Caco-2 (cell line): ENCODE data around the gene C5AR1. TPM values are rescaled to one million over a fixed set of nuclear protein-coding genes. Genes with fewer than 3 reads are reported as not detected.

Source experiments
- BruUV-seq: library from RNA; stranded (reverse); fragments of 400-500 nt; replicated peaks from 2 replicates; lab custom pipeline; 2021; lab: Mats Ljungman, UMichigan
- CTCF ChIA-PET: fragments of 300-600 bp; sonication (Branson Sonifier 250); formaldehyde crosslinking; loops from one replicate; lab custom pipeline; 2022; ENCODE audit warnings: antibody characterized with exemption; lab: Charles Lee
- POLR2A ChIA-PET: fragments of 300-600 bp; sonication (Branson Sonifier 250); formaldehyde crosslinking; loops from one replicate; lab custom pipeline; 2022; ENCODE audit warnings: antibody characterized with exemption; lab: Charles Lee
- DNase-seq, 2 experiments: peaks; one replicate each; pipeline versions ENCODE4 v3.0.0 to v3.0.0-alpha.2; 2020 to 2022
- H3K27me3 ChIP-seq: replicated peaks from 2 replicates; pipeline ENCODE4 v1.6.0; 2011; ENCODE audit warnings: low read length; ENCODE audit not compliant: control insufficient read depth, insufficient read depth
- H3K36me3 ChIP-seq: 2 replicates; pipeline ENCODE4 v1.5.1; 2011; ENCODE audit warnings: low read length; ENCODE audit not compliant: control insufficient read depth, insufficient read depth
- H3K4me1 ChIP-seq: fragments of 250-450 bp; sonication (Bioruptor Pico); 2 replicates; pipeline ENCODE4 v1.5.1; 2020; ENCODE audit warnings: mild to moderate bottlenecking
- H3K4me3 ChIP-seq: 2 replicates; pipeline ENCODE4 v1.5.1; 2011; ENCODE audit warnings: low read depth, mild to moderate bottlenecking, control low read depth, low read length
- H3K9me3 ChIP-seq: fragments of 250-450 bp; sonication (Bioruptor Pico); 2 replicates; pipeline ENCODE4 v1.5.1; 2020; ENCODE audit warnings: mild to moderate bottlenecking, moderate library complexity
- H3K27ac Mint-ChIP-seq: one replicate; pipeline ENCODE4 v1.8.0; 2022; ENCODE audit warnings: mixed read lengths; ENCODE audit not compliant: unreplicated experiment
- H3K27me3 Mint-ChIP-seq: one replicate; pipeline ENCODE4 v1.8.0; 2022; ENCODE audit warnings: mixed read lengths; ENCODE audit not compliant: insufficient read depth, unreplicated experiment
- H3K36me3 Mint-ChIP-seq: one replicate; pipeline ENCODE4 v1.8.0; 2022; ENCODE audit warnings: mild to moderate bottlenecking, mixed read lengths; ENCODE audit not compliant: insufficient read depth, unreplicated experiment
- H3K4me1 Mint-ChIP-seq: one replicate; pipeline ENCODE4 v1.8.0; 2022; ENCODE audit warnings: low read depth, mixed read lengths; ENCODE audit not compliant: unreplicated experiment
- H3K4me3 Mint-ChIP-seq: one replicate; pipeline ENCODE4 v1.8.0; 2022; ENCODE audit warnings: mild to moderate bottlenecking, moderate library complexity, mixed read lengths; ENCODE audit not compliant: unreplicated experiment
- H3K9me3 Mint-ChIP-seq: one replicate; pipeline ENCODE4 v1.8.0; 2022; ENCODE audit warnings: mixed read lengths; ENCODE audit not compliant: unreplicated experiment
- CTCF ChIP-seq, 2 experiments: fragments of 200-600 bp in 1 of 2; IDR thresholded peaks; 1 replicate in 1 of 2; 2 replicates in 1 of 2; pipeline versions ENCODE4 v1.5.1 to v1.8.0; 2011 to 2022; ENCODE audit warnings: antibody characterized with exemption in 1 of 2, control low read depth in 1 of 2, inconsistent platforms in 1 of 2, low read depth in 1 of 2, low read length in 1 of 2, mild to moderate bottlenecking in 1 of 2, moderate library complexity in 1 of 2; ENCODE audit not compliant: insufficient read depth in 1 of 2, severe bottlenecking in 1 of 2, unreplicated experiment in 1 of 2
- intact Hi-C: fragments of 100-400 bp; cut with micrococcal nuclease; formaldehyde crosslinking; loops from one replicate; pipeline ENCODE4 v1.10.0; 2022; ENCODE audit not compliant: unreplicated experiment
- total RNA-seq: library from RNA; stranded (reverse); gene quantifications from 2 replicates; pipeline ENCODE4 v1.2.3, GENCODE V29; 2022

The C5AR1 gene
- total RNA-seq, 1 experiment from 2014 or later = 0.48 TPM

- H3K4me1 Mint-ChIP-seq = no peaks in the 10 kb centered on the region
- intact Hi-C loops = no loop called here
- no TSS peak for BruUV-seq
- POLR2A ChIA-PET = no interaction called here
- no peaks in the 10 kb centered on the region for H3K4me1 ChIP-seq
- no peak for TF ChIP-seq CTCF (IDR thresholded peaks at IDR 0.05; ENCODE audit: insufficient read depth in 1 of 2, low read depth in 1 of 2, low read length in 1 of 2, severe bottlenecking in 1 of 2, unreplicated experiment in 1 of 2)
- H3K36me3 ChIP-seq = no peaks in the 10 kb centered on the region
- peaks cover 3% of the 10 kb centered on the region for H3K27me3 Mint-ChIP-seq
- CTCF ChIA-PET = no interaction called here
- H3K27ac Mint-ChIP-seq = no peak overlapping the region
- no peak overlapping the region for H3K4me3 Mint-ChIP-seq
- H3K9me3 Mint-ChIP-seq = peaks cover 9% of the 10 kb centered on the region
- H3K9me3 ChIP-seq = peaks cover 5% of the 10 kb centered on the region; the same call in 1 of the 2 replicates
- H3K36me3 Mint-ChIP-seq = no peaks in the 10 kb centered on the region
- no peaks in the 10 kb centered on the region for H3K27me3 ChIP-seq
- no peak overlapping the region for H3K4me3 ChIP-seq
- DNase-seq = no peak
These were observed 14.2 kb downstream of the C5AR1 start for GRCh38 chr19:47323872-47324271.

- Histone ChIP-seq H3K27me3 (no peaks in the 10 kb centered on the region), H3K4me1 (no peaks in the 10 kb centered on the region), H3K9me3 (peaks cover 5% of the 10 kb centered on the region; the same call in 1 of the 2 replicates), H3K36me3 (no peaks in the 10 kb centered on the region), H3K4me3 (no peak overlapping the region)
- H3K27me3 Mint-ChIP-seq = peaks cover 3% of the 10 kb centered on the region
- no peak for TF ChIP-seq CTCF (IDR thresholded peaks at IDR 0.05; ENCODE audit: insufficient read depth in 1 of 2, low read depth in 1 of 2, low read length in 1 of 2, severe bottlenecking in 1 of 2, unreplicated experiment in 1 of 2)
- H3K36me3 Mint-ChIP-seq = no peaks in the 10 kb centered on the region
- H3K27ac Mint-ChIP-seq = no peak overlapping the region
- POLR2A ChIA-PET = no interaction called here
- no peak overlapping the region for H3K4me3 Mint-ChIP-seq
- H3K9me3 Mint-ChIP-seq = peaks cover 9% of the 10 kb centered on the region
- no peaks in the 10 kb centered on the region for H3K4me1 Mint-ChIP-seq
- no TSS peak for BruUV-seq
- no peak for DNase-seq
- intact Hi-C loops = no loop called here
- CTCF ChIA-PET = no interaction called here
These were observed 14.8 kb downstream of the C5AR1 start for GRCh38 chr19:47324502-47324901.

GRCh38 chr19:47330466-47330869 is 20.8 kb downstream of the C5AR1 start:
- Histone ChIP-seq H3K36me3 (no peaks in the 10 kb centered on the region), H3K27me3 (no peaks in the 10 kb centered on the region), H3K4me3 (no peak overlapping the region), H3K9me3 (no peaks in the 10 kb centered on the region), H3K4me1 (no peaks in the 10 kb centered on the region)
- ChIA-PET POLR2A (no interaction called here), CTCF (interaction anchor here (1.4 kb wide), 1 partner anchor 18 kb away, joined by 11 read pairs; the partner anchor contains the start of gene DHX34)
- no peak overlapping the region for H3K27ac Mint-ChIP-seq
- no peak overlapping the region for H3K4me3 Mint-ChIP-seq
- no peaks in the 10 kb centered on the region for H3K4me1 Mint-ChIP-seq
- TF ChIP-seq CTCF (IDR thresholded peaks at IDR 0.05; ENCODE audit: insufficient read depth in 1 of 2, low read depth in 1 of 2, low read length in 1 of 2, severe bottlenecking in 1 of 2, unreplicated experiment in 1 of 2) = no peak
- H3K27me3 Mint-ChIP-seq = peaks cover 5% of the 10 kb centered on the region
- DNase-seq = no peak
- H3K36me3 Mint-ChIP-seq = no peaks in the 10 kb centered on the region
- BruUV-seq = no TSS peak
- intact Hi-C loops = no loop called here
- H3K9me3 Mint-ChIP-seq = no peaks in the 10 kb centered on the region
